Endothelial cell of umbilical vein (primary cell): ENCODE data around the gene ARHGEF17. TPM values are rescaled to one million over a fixed set of nuclear protein-coding genes. Genes with fewer than 3 reads are reported as not detected.

ENCODE experiments used
- BruUV-seq: library from RNA; stranded (reverse); fragments of 400-500 nt; replicated peaks from 2 replicates; lab custom pipeline; 2021; lab: Mats Ljungman, UMichigan
- CTCF ChIA-PET: fragments of 300-600, 350-600 bp; sonication (Branson Sonifier 250); formaldehyde crosslinking; loops from one replicate; lab custom pipeline; 2021; ENCODE audit warnings: antibody characterized with exemption, inconsistent platforms; lab: Charles Lee
- POLR2A ChIA-PET: fragments of 300-600, 350-600 bp; sonication (Branson Sonifier 250); formaldehyde crosslinking; loops from one replicate; lab custom pipeline; 2021; ENCODE audit warnings: antibody characterized with exemption, inconsistent platforms; lab: Charles Lee
- DNase-seq: peaks from one replicate; pipeline ENCODE4 v3.0.0-alpha.2; 2011; ENCODE audit warnings: low read depth, low spot score
- FAIRE-seq: peaks from 2 replicates; lab custom pipeline; 2011; peaks lifted over from hg19 to GRCh38; lab: Jason Lieb, UNC
- H2AFZ ChIP-seq: 2 replicates; pipeline ENCODE4 v1.6.0; 2012; ENCODE audit warnings: low read depth, low read length, control low read depth, inconsistent platforms
- H3K27ac ChIP-seq: 2 replicates; pipeline ENCODE4 v1.5.1; 2011; ENCODE audit warnings: low read depth, mild to moderate bottlenecking, control low read depth, low read length, moderate library complexity; ENCODE audit not compliant: insufficient read depth
- H3K27me3 ChIP-seq, 2 experiments: 2 replicates each; pipeline versions ENCODE4 v1.6.0 to v1.6.1; 2011; ENCODE audit warnings: low read length in 2 of 2, mixed read lengths in 1 of 2; ENCODE audit not compliant: control insufficient read depth in 2 of 2, insufficient read depth in 2 of 2
- H3K36me3 ChIP-seq, 2 experiments: 2 replicates in 1 of 2; 3 replicates in 1 of 2; pipeline ENCODE4 v1.5.1; 2011; ENCODE audit warnings: low read length in 2 of 2, mild to moderate bottlenecking in 1 of 2, moderate library complexity in 1 of 2; ENCODE audit not compliant: control insufficient read depth in 2 of 2, insufficient read depth in 2 of 2; ENCODE audit errors: extremely low read depth in 1 of 2
- H3K4me1 ChIP-seq: 3 replicates; pipeline ENCODE4 v1.5.1; 2011; ENCODE audit warnings: mild to moderate bottlenecking, low read length; ENCODE audit not compliant: control insufficient read depth, insufficient read depth; ENCODE audit errors: extremely low read depth
- H3K4me2 ChIP-seq: 2 replicates; pipeline ENCODE4 v1.6.1; 2011; ENCODE audit warnings: low read length, control low read depth, mixed read lengths; ENCODE audit not compliant: insufficient read depth
- H3K4me3 ChIP-seq, 3 experiments: fragments of 200-600 bp in 1 of 3; sonication (generic), shearing (Covaris generic) in 1 of 3; replicated peaks in 1 of 3; 2 replicates each; pipeline ENCODE4 v1.5.1; 2011 to 2016; ENCODE audit warnings: control low read depth in 3 of 3, low read length in 3 of 3, mild to moderate bottlenecking in 2 of 3, inconsistent platforms in 1 of 3, low read depth in 1 of 3, moderate library complexity in 1 of 3; ENCODE audit not compliant: insufficient read depth in 1 of 3
- H3K79me2 ChIP-seq: 2 replicates; pipeline ENCODE4 v1.6.0; 2012; ENCODE audit warnings: low read length, inconsistent platforms; ENCODE audit not compliant: control insufficient read depth, insufficient read depth
- H3K9ac ChIP-seq: replicated peaks from 2 replicates; pipeline ENCODE3; 2011; ENCODE audit warnings: low read length, control low read depth; ENCODE audit not compliant: insufficient read depth; ENCODE audit errors: extremely low read depth
- H3K9me1 ChIP-seq: replicated peaks from 3 replicates; pipeline ENCODE4 v1.6.0; 2011; ENCODE audit warnings: mild to moderate bottlenecking, low read length; ENCODE audit not compliant: control insufficient read depth, insufficient read depth; ENCODE audit errors: extremely low read depth
- H3K9me3 ChIP-seq: replicated peaks from 2 replicates; pipeline ENCODE4 v1.5.1; 2012; ENCODE audit warnings: low read length, inconsistent platforms; ENCODE audit not compliant: control insufficient read depth, insufficient read depth
- H4K20me1 ChIP-seq: replicated peaks from 2 replicates; pipeline ENCODE3; 2011; ENCODE audit warnings: mild to moderate bottlenecking, low read length; ENCODE audit not compliant: control insufficient read depth, insufficient read depth; ENCODE audit errors: extremely low read depth
- EZH2 ChIP-seq: IDR thresholded peaks from 2 replicates; pipeline ENCODE4 v1.6.1; 2012; ENCODE audit warnings: borderline replicate concordance, low read depth, mild to moderate bottlenecking, moderate library complexity, low read length, inconsistent platforms; ENCODE audit not compliant: severe bottlenecking
- FOS ChIP-seq: IDR thresholded peaks from 2 replicates; pipeline ENCODE4 v1.6.1; 2011; ENCODE audit warnings: mild to moderate bottlenecking, low read length, moderate library complexity, borderline replicate concordance; ENCODE audit not compliant: insufficient read depth
- GATA2 ChIP-seq: IDR thresholded peaks from 2 replicates; pipeline ENCODE4 v1.7.0; 2011; ENCODE audit warnings: low read depth, mild to moderate bottlenecking, moderate library complexity, mixed read lengths, low read length; ENCODE audit not compliant: insufficient read length, insufficient read depth
- JUN ChIP-seq: IDR thresholded peaks from 2 replicates; pipeline ENCODE4 v1.6.1; 2011; ENCODE audit warnings: borderline replicate concordance, low read depth; ENCODE audit not compliant: insufficient read length, insufficient read depth
- MYC ChIP-seq: IDR thresholded peaks from one replicate; pipeline ENCODE4 v1.6.1; 2011; ENCODE audit warnings: mild to moderate bottlenecking, low read depth, low read length
- POLR2A ChIP-seq: IDR thresholded peaks from 2 replicates; pipeline ENCODE4 v1.6.1; 2012; ENCODE audit warnings: low read depth, mild to moderate bottlenecking, control low read depth, low read length
- POLR2AphosphoS5 ChIP-seq: IDR thresholded peaks from 2 replicates; pipeline ENCODE4 v1.6.1; 2012; ENCODE audit warnings: low read depth, mild to moderate bottlenecking, control low read depth, low read length, moderate library complexity; ENCODE audit not compliant: insufficient read depth
- dilution Hi-C: fragments of 300-500 bp; cut with MboI; formaldehyde crosslinking; loops from one replicate; pipeline ENCODE4 v1.15.0; 2019; ENCODE audit warnings: low sequenced_read_pairs; ENCODE audit not compliant: extremely low pct_ligation_motif_present
- intact Hi-C: fragments of 100-400 bp; cut with micrococcal nuclease; formaldehyde crosslinking; loops from one replicate; pipeline ENCODE4 v1.10.0; 2022
- polyA plus RNA-seq, 4 experiments: library from polyadenylated mRNA; depleted of rRNA in 3 of 4; stranded (reverse) in 3 of 4; unstranded in 1 of 4; fragments of >200 nt; gene quantifications; 2 replicates each; pipeline versions ENCODE4 v1.2.1 to v1.2.3, GENCODE V29; 2011 to 2012; ENCODE audit warnings: missing spikeins in 1 of 4
- total RNA-seq: library from RNA; stranded (reverse); gene quantifications from 2 replicates; pipeline ENCODE4 v1.2.3, GENCODE V29; 2021
- TF ChIP-seq, protein P1 (sequence below), 2 donors: IDR thresholded peaks; 1 replicate in 1 of 2; 2 replicates in 1 of 2; pipeline ENCODE4 v1.5.1; 2011; ENCODE audit warnings: low read length in 2 of 2, mild to moderate bottlenecking in 2 of 2, moderate library complexity in 2 of 2, control low read depth in 1 of 2, inconsistent platforms in 1 of 2, low read depth in 1 of 2; ENCODE audit not compliant: insufficient read depth in 1 of 2; ENCODE audit errors: extremely low read depth in 1 of 2
- TF ChIP-seq, protein P2 (sequence below): IDR thresholded peaks from 2 replicates; pipeline ENCODE4 v1.6.1; 2011; ENCODE audit not compliant: insufficient read depth, insufficient read length

Gene ARHGEF17
- total and polyA plus RNA-seq, 2 donors (not counting 3 experiments of a cell fraction or from before 2014, with no cell fraction given) = 74.9 to 89.9 TPM

DNA sequence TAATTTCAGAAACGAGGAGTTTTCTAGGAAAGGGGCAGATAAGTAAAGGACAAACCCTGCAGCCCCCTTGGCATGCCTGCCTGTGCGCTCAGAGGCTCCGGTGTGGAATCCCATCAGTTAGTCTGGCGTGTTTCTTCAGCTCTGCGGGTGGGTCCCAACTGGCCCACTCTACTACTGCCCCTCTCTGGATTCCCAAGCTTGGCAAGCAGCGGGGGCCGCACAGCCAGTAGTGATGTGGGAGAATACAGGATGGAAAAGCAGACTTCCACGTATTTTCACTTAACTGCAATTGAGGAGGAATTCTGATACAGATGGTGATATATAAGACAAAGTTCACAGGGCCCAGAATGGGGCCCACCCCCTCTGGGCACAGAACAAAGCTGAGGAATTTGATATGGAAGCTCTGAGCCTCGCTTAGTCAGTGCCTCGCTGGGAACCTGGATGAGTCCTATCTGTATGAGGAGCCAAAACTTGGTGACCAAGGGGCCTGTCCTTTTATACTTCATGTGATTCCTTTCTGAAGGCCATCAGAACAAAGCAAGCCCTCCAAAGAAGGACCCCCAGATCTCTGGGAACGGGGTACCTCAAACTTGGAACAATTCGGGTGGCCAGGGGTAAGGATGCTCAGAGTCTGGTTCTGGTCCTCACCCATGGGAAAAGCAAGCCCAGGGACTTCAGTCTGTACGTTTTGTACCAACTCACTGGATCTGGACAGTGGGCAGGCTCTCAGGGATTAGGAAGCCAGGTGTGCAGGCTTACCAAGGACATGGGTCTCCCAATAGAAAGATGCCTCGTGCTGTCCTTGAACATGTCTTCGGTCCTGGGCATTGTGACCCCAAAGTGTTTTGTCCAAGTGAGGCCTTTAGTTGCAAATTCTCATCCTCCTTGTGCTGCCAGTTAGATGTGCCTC, 94.1 kb downstream of the ARHGEF17 start:
- Histone ChIP-seq H3K9me1 (no peaks in the 10 kb centered on the region), H3K9me3 (no peaks in the 10 kb centered on the region), H3K27me3 (no peaks in the 10 kb centered on the region), H3K27ac (no peak overlapping the region), H3K4me1 (peaks cover 7% of the 10 kb centered on the region), H3K4me3 (no peak overlapping the region), H2AFZ (no peak overlapping the region), H4K20me1 (no peaks in the 10 kb centered on the region), H3K4me2 (no peak overlapping the region), H3K36me3 (peaks cover 2 to 7% of the 10 kb centered on the region in 2 experiments), H3K9ac (no peak overlapping the region), H3K79me2 (no peaks in the 10 kb centered on the region)
- dilution Hi-C loops = no loop called here
- BruUV-seq = no TSS peak
- DNase-seq (no peak), FAIRE-seq (no peak)
- CTCF ChIA-PET = interaction anchor here (0.7 to 6.4 kb wide), 11 partner anchors 9 to 529 kb away, joined by 3 to 89 read pairs (median 6); no protein-coding TSS in a partner anchor
- TF ChIP-seq POLR2A (no peak), JUN (no peak), FOS (no peak), MYC (no peak), GATA2 (no peak), EZH2 (no peak), POLR2AphosphoS5 (no peak)
- TF ChIP-seq, protein P1, sequence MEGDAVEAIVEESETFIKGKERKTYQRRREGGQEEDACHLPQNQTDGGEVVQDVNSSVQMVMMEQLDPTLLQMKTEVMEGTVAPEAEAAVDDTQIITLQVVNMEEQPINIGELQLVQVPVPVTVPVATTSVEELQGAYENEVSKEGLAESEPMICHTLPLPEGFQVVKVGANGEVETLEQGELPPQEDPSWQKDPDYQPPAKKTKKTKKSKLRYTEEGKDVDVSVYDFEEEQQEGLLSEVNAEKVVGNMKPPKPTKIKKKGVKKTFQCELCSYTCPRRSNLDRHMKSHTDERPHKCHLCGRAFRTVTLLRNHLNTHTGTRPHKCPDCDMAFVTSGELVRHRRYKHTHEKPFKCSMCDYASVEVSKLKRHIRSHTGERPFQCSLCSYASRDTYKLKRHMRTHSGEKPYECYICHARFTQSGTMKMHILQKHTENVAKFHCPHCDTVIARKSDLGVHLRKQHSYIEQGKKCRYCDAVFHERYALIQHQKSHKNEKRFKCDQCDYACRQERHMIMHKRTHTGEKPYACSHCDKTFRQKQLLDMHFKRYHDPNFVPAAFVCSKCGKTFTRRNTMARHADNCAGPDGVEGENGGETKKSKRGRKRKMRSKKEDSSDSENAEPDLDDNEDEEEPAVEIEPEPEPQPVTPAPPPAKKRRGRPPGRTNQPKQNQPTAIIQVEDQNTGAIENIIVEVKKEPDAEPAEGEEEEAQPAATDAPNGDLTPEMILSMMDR (IDR thresholded peaks at IDR 0.05; ENCODE audit: extremely low read depth in 1 of 2, insufficient read depth in 1 of 2, low read depth in 1 of 2, low read length in 2 of 2) = no peak
- TF ChIP-seq, protein P2, sequence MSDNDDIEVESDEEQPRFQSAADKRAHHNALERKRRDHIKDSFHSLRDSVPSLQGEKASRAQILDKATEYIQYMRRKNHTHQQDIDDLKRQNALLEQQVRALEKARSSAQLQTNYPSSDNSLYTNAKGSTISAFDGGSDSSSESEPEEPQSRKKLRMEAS = no peak
- POLR2A ChIA-PET = no interaction called here
- intact Hi-C loops = loop anchor here (5.0 to 10.0 kb wide), 2 partner anchors 223 to 530 kb away; no protein-coding TSS in a partner anchor
